H7 (cell line): ENCODE results near the gene COL21A1. TPM values are rescaled to one million over a fixed set of nuclear protein-coding genes. Genes with fewer than 3 reads are reported as not detected.

Source experiments
- DNase-seq: peaks from one replicate; pipeline ENCODE4 v3.0.0; 2012
- H3K27me3 ChIP-seq: 2 replicates; pipeline ENCODE4 v1.6.0; 2011; ENCODE audit warnings: mild to moderate bottlenecking, low read length; ENCODE audit not compliant: control insufficient read depth, insufficient read depth
- H3K36me3 ChIP-seq: replicated peaks from 2 replicates; pipeline ENCODE4 v1.5.1; 2011; ENCODE audit warnings: low read length; ENCODE audit not compliant: control insufficient read depth, insufficient read depth
- H3K4me3 ChIP-seq: 2 replicates; pipeline ENCODE4 v1.5.1; 2011; ENCODE audit warnings: low read depth, mild to moderate bottlenecking, control low read depth, low read length, moderate library complexity; ENCODE audit not compliant: insufficient read depth
- total RNA-seq: library from RNA; depleted of rRNA; stranded (reverse); fragments of >200 nt; shearing (Covaris generic); gene quantifications from 2 replicates; pipeline ENCODE4 v1.2.3, GENCODE V29; 2014

The COL21A1 gene
- total RNA-seq, 1 experiment from 2014 or later, result 0.28 TPM

DNA sequence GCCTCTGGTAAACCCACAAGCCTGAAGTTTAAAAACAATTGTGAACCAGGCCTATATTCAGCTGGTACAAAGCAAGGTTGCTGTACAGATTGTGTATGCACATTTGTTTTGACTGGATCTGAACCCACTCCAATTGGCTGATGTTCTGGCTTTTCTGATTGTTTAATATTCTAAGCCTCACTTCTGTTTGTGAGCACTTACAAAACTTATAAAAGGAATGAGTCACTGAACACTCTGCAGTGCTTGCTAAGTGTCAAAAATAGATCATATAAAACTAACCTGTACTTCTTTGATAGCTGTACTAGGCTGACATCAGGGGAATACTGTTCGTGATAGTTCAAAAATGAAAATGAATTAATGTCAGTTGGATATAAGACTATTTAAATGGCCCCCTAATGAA lies 12.1 kb downstream of the COL21A1 start:
- Histone ChIP-seq H3K4me3 (no peak overlapping the region), H3K36me3 (no peaks in the 10 kb centered on the region), H3K27me3 (no peaks in the 10 kb centered on the region)
- DNase-seq, result no peak

DNA sequence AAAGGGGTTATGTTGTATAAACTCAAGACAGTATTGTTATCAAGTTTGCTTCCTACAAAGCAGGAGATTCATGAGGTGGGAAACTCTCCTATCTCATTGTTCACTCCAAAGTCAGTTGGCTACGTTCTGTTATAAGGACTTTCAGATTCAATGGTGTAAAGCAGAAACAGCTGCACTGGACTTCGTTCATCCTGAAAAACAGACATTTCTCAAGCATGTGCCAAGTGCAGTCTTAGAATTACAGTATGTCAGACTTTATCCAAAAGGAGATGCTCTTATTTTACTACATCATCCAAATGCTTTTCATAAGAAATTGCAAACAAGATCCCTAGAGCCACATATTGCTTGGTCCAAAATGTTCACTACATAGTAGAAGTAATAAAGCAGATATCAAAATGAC lies 14.9 kb downstream of the COL21A1 start:
- H3K27me3 ChIP-seq, result no peaks in the 10 kb centered on the region
- no peak for DNase-seq
- no peak overlapping the region for H3K4me3 ChIP-seq

DNA sequence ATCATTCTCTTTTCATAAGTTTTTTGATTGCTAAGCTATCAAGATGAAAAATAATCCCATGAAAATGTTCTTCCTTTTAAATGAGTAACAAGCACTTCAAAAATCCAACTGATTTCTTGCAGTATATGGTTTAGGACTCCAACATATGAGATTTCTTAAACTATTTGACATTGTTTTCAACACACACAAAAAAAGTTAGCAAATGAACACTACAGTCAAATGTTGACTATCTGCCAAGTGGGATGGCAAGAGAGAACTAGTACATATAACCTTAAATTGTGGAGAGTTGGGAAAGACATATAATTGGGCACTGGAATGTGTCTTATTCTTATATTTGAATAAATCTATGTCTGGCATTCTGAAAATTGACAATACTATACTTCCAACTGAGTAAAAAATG lies 15.6 kb downstream of the COL21A1 start:
- no peak overlapping the region for H3K4me3 ChIP-seq
- H3K36me3 ChIP-seq, result no peaks in the 10 kb centered on the region
- H3K27me3 ChIP-seq, result no peaks in the 10 kb centered on the region
- no peak for DNase-seq

More for the DNA sequence above, 14.9 kb downstream of the COL21A1 start:
- H3K36me3 ChIP-seq, result no peaks in the 10 kb centered on the region

DNA sequence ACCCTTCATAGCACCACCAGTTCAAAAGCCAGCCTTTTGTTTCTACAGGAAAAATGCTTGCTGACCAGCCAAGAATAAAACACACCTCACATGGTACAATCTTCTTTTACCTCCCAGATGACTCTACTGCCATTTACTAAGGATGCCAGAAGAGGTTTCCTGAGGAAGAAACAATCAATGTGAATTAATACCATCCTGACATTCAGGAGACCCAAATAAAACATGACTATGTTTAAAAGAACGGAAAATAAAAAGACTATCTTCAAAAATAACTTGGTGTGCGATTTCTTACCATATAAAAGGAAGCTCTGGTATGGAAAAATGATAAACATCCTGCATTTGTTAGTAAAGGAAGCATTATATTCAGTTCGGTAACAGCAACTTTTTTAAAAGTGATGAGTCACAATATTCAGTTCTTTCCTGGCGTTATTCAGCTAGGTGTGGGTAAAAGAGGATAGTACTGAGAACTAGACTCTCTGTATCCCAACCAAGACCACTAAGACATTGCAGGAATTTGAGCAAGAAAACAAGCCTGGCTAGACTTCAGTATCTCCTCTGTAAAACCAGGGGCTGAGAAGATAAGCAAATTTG lies 16.3 kb downstream of the COL21A1 start:
- no peaks in the 10 kb centered on the region for H3K27me3 ChIP-seq
- DNase-seq, result no peak
- no peak overlapping the region for H3K4me3 ChIP-seq
- H3K36me3 ChIP-seq, result no peaks in the 10 kb centered on the region

DNA sequence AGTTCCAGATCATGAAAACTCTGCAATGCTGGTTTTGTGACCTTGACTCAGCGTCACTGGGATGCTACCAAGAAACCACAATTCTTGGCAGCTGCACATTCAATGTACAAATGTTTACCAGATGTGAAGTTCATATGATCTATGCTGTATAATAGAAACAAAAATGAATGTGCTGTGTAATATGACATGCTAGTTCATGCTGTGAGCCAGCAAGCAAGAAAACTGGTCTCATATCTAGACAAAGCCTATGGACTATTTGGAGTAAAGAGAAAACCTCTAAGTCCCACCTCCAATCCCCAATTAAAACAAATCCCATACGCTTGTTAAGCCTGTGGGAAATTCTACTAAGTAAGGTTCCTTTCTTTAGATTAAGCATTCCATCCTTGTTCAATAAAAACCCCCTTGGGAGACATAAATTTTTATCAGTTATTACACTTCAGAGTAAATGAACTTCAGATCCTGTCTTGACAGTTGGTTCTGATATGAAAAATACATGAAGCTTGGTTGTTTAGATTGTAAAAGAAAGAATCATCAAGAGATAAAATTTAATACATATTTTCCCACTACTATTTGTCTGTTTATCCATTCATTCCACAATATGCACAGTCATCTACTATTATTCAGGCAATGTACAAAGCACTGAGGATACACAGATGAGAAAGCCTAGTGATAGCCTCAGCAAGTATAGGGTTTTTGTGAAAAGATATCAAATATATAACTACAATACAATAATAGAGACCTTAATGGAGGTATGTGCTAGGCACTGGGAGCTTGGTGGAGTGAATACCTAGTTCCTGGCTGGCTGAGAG lies 20.1 kb downstream of the COL21A1 start:
- DNase-seq, result no peak
- Histone ChIP-seq H3K27me3 (no peaks in the 10 kb centered on the region), H3K4me3 (no peak overlapping the region), H3K36me3 (no peaks in the 10 kb centered on the region)

DNA sequence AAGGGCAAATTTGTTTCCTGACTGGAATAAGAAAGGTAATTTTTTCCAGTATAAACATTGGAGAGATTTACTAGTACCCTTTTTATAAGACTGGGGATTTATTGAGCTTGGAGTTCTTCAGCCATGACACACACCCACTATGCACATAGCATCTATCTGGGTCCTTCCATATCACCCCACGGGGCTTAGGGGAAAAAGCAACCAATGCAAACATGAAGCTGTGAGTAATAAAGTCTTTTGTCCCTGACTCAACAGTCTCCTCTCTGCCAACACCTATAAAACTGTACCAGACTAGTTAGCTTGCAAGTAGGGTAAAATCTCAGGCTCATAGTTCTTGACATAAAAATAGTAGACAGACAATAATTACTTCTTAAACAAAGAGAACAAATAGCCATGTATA lies 23.4 kb downstream of the COL21A1 start:
- no peak overlapping the region for H3K4me3 ChIP-seq
- no peaks in the 10 kb centered on the region for H3K36me3 ChIP-seq
- no peak for DNase-seq

DNA sequence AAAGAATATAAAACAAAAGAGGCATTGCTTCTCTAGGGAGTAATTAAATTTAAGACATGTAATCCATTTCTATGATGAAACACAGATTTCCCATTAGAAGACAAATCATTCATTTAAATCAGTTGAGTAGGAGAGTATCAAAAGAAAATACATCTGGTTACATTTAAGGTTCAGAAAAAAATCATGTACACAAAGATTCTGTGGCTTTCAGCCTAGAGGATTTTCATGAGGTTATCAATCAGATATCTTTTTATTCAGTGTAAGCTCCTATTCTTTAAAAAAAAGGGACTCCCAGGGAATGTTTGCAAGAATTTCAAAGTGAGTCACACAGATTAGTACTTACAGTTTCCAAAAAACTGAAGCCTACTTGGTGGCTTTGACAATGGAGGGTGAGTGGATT lies 24.9 kb downstream of the COL21A1 start:
- DNase-seq, result no peak
- Histone ChIP-seq H3K36me3 (no peaks in the 10 kb centered on the region), H3K4me3 (no peak overlapping the region), H3K27me3 (no peaks in the 10 kb centered on the region)

More for the DNA sequence above, 23.4 kb downstream of the COL21A1 start:
- no peaks in the 10 kb centered on the region for H3K27me3 ChIP-seq

DNA sequence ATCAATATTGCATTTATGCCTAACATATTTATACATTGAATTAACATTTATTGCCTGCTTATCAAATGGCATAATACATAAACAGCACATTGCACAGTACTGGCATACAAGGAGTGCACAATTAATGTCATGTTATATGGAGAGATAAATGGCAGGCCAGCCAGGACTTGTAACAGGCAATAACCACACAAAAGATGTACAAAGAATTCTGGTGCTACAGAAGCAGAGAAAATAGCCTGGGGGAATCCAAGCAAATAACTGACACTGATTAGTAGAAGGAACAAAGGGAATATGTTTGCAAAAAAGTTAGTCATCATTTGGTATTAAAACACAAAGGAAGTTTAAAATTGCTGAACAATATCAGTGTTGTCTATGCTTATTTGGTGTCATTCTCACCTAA lies 27.3 kb downstream of the COL21A1 start:
- Histone ChIP-seq H3K27me3 (no peaks in the 10 kb centered on the region), H3K36me3 (no peaks in the 10 kb centered on the region), H3K4me3 (no peak overlapping the region)
- DNase-seq, result no peak

DNA sequence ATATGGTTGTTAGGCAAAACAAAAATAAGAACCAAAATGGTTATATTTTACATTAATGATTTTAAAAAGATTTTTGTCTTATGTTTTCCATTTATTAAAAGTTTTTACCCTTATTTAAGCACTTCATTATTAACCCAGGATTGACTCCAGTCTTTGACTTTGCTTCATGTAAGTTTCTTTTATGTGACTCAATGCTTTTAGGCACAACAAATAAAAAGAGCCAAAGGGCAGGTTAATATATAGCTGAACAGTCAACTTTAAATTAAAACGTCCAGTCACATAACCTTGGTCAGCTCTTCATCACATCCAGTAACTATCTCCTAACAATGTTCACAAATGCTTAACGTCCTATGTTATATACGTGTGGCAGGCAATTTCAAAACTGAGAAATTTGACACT lies 32.7 kb downstream of the COL21A1 start:
- H3K36me3 ChIP-seq, result no peaks in the 10 kb centered on the region
- no peak for DNase-seq
- no peak overlapping the region for H3K4me3 ChIP-seq
- H3K27me3 ChIP-seq, result no peaks in the 10 kb centered on the region

DNA sequence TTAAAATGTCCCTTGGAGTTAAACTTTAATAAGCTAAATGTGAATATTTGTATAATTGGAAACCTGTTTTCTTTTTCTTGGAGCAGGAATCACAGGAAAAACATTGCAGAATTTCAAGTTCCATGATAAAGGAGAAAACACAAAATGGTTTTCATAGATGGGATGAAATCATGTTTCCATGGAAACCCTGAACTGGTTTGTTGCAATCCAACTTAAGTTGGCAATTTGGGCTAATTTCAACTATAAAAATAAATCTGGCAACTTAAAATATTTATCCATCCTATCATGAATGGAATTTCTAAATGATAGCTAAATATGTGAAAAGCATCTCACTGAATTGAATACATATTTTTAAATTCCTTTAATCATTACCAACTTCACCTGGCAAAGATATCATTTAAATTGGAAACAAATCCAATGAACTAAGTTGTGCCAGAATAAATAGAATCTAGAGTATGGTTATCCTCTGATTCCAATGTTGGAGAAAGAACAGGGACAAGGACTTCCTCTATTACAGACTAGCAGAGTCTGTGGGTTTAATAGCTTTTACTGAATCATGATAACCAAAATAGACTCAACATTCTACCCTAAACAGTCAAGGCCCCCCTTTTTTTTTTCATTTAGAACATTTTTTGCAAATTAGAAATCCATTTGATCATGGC lies 33.2 kb downstream of the COL21A1 start:
- no peak for DNase-seq

DNA sequence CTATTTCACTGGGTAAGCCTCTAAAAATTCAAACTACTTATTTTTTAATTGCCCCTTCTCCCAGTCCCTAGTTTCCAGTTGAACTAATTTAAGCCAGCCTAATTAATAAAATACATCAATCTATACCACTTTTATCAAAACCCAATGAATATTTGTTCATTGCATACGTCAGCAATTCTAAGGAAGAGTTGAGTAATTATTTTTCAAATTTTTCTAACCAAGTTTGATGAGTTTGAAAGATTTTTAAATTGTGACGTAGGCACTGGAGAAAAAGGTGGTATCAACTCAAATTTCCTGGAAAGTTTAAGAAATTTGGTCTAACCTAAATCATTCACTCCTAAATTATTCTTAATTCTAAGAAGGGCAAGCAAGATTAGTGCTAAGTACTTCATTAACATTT lies 35.7 kb downstream of the COL21A1 start:
- DNase-seq, result no peak
- H3K36me3 ChIP-seq, result no peaks in the 10 kb centered on the region
- H3K4me3 ChIP-seq, result no peak overlapping the region
- no peaks in the 10 kb centered on the region for H3K27me3 ChIP-seq

More for the DNA sequence above, 33.2 kb downstream of the COL21A1 start:
- H3K36me3 ChIP-seq, result no peaks in the 10 kb centered on the region
- no peaks in the 10 kb centered on the region for H3K27me3 ChIP-seq
- no peak overlapping the region for H3K4me3 ChIP-seq

DNA sequence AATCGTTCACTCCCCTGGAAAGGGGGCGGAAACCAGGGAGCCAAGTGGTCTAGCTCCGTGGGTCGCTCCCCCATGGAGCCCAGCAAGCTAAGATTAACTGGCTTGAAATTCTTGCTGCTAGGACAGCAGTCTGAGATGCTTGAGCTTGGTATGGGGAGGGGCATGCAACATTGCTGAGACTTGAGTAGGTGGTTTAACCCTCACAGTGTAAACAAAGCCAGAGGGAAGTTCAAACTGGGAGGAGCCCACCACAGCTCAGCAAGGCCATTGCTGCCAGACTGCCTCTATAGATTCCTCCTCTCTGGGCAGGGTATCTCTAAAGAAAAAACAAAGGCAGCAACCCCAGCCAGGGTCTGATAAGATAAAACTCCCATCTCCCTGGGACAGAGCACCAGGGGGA lies 43.2 kb downstream of the COL21A1 start:
- no peaks in the 10 kb centered on the region for H3K36me3 ChIP-seq
- no peaks in the 10 kb centered on the region for H3K27me3 ChIP-seq
- H3K4me3 ChIP-seq, result no peak overlapping the region
- DNase-seq, result no peak

DNA sequence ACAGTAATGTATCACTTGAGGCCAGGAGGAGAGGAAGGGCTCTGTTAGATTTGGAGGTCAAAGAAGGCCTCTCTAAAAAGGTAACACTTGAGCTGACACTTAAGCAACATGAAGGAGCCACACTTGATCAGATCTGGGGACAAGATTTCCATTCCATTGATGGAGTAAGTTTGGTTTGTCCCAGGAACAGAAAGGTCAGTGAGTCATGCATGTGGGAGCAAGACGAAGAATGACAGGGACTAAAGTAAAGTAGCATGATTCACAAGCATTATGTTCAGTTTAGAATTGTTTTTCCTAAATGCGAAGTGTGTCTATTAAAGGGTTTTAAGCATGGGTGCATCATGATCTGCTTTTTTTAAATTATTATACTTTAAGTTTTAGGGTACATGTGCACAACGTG lies 47.4 kb downstream of the COL21A1 start:
- no peak for DNase-seq
- Histone ChIP-seq H3K4me3 (no peak overlapping the region), H3K36me3 (no peaks in the 10 kb centered on the region), H3K27me3 (no peaks in the 10 kb centered on the region)

DNA sequence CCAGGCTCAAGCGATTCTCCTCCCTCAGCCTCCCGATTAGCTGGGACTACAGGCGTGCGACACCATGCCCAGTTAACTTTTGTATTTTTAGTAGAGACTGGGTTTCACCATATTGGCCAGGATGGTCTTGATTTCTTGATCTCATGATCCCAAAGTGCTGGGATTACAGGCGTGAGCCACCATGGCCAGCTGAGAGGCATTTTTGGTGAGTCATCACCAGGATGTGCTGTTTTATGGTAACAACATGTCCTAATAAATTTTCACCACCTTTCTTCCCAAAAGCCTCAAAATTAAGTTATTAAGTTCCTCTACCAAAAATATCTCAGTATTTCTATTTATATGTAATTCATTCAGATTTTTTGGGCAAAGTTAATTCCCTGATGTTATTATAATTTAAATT lies 53.5 kb downstream of the COL21A1 start:
- DNase-seq, result no peak

DNA sequence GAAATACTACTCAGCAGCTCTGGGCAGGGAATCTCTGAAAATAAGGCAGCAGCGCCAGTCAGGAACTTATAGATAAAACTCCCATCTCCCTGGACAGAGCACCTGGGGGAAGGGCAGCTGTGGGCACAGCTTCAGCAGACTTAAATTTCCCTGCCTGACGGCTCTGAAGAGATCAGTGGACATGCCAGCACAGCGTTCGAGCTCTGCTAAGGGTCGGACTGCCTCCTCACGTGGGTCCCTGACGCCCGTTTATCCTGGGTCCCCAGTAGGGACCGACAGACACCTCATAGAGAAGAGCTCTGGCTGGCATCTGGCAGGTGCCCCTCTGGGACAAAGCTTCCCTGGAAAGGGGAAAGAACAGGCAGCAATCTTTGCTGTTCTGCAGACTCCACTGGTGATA lies 59.0 kb downstream of the COL21A1 start:
- Histone ChIP-seq H3K4me3 (no peak overlapping the region), H3K36me3 (no peaks in the 10 kb centered on the region), H3K27me3 (no peaks in the 10 kb centered on the region)
- no peak for DNase-seq

More for the DNA sequence above, 53.5 kb downstream of the COL21A1 start:
- Histone ChIP-seq H3K36me3 (no peaks in the 10 kb centered on the region), H3K27me3 (no peaks in the 10 kb centered on the region), H3K4me3 (no peak overlapping the region)
